CD4-positive, alpha-beta T cell treated with Interleukin-15 for 1 hour (primary cell): ENCODE data around the gene ITGB1.

Experiments used
- DNase-seq: peaks from one replicate; pipeline ENCODE4 v3.0.0-alpha.2; 2020

The ITGB1 gene

GRCh38 chr10:32954545-32955298 lies 3.3 kb downstream of the ITGB1 start:
- DNase-seq, result no peak

GRCh38 chr10:32954080-32954479 lies 4.0 kb downstream of the ITGB1 start:
- no peak for DNase-seq

- DNase-seq, result no peak
Measured at GRCh38 chr10:32953277-32953927, 4.6 kb downstream of the ITGB1 start.

- no peak for DNase-seq
Measured at GRCh38 chr10:32952541-32953276, 5.3 kb downstream of the ITGB1 start.

GRCh38 chr10:32952094-32952493 lies 5.9 kb downstream of the ITGB1 start:
- no peak for DNase-seq

- DNase-seq, result no peak
Measured at GRCh38 chr10:32951111-32951510, 6.9 kb downstream of the ITGB1 start.

GRCh38 chr10:32950591-32951108 lies 7.4 kb downstream of the ITGB1 start:
- no peak for DNase-seq

GRCh38 chr10:32949221-32949678 lies 8.8 kb downstream of the ITGB1 start:
- no peak for DNase-seq

- DNase-seq, result no peak
Measured at GRCh38 chr10:32948451-32948850, 9.6 kb downstream of the ITGB1 start.

- DNase-seq, result no peak
Measured at GRCh38 chr10:32947586-32947985, 10.4 kb downstream of the ITGB1 start.

- DNase-seq, result no peak
Measured at GRCh38 chr10:32946108-32946507, 11.9 kb downstream of the ITGB1 start.

GRCh38 chr10:32943854-32944661 lies 14.0 kb downstream of the ITGB1 start:
- no peak for DNase-seq

- no peak for DNase-seq
Measured at GRCh38 chr10:32943395-32943794, 14.6 kb downstream of the ITGB1 start.

GRCh38 chr10:32942081-32942480 lies 15.9 kb downstream of the ITGB1 start:
- no peak for DNase-seq

- no peak for DNase-seq
Measured at GRCh38 chr10:32941357-32941756, 16.7 kb downstream of the ITGB1 start.

GRCh38 chr10:32940321-32941301 lies 17.4 kb downstream of the ITGB1 start:
- no peak for DNase-seq

- DNase-seq, result no peak
Measured at GRCh38 chr10:32939296-32940111, 18.5 kb downstream of the ITGB1 start.

GRCh38 chr10:32938554-32939061 lies 19.4 kb downstream of the ITGB1 start:
- DNase-seq, result no peak

- no peak for DNase-seq
Measured at GRCh38 chr10:32937911-32938424, 20.1 kb downstream of the ITGB1 start.

- DNase-seq, result no peak
Measured at GRCh38 chr10:32932225-32932729, 25.8 kb downstream of the ITGB1 start.
